ELF-1 (cell line): ENCODE measurements around the gene FBLN1.
"Not testable (repeated sequence)": the region's sequence is repeated elsewhere in the genome, so short reads cannot be mapped to it uniquely, and the experiment has no call there.

ENCODE experiments used
- DNase-seq: peaks from one replicate; pipeline ENCODE4 v3.0.0-alpha.2; 2016; ENCODE audit warnings: low read depth, low spot score

The FBLN1 gene

DNA sequence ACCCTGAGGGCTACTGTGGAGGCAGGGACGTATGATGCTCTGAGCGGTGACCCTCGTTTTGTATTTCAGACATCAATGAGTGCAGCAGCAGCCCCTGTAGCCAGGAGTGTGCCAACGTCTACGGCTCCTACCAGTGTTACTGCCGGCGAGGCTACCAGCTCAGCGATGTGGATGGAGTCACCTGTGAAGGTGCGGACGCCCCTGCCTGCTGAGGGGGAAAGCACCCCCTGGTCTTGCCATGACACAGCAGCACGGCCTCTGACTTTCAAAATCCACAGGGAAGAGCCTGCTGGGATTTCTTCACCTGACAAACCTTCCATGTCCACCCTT is 44.3 kb downstream of the FBLN1 start:
- DNase-seq = no peak

DNA sequence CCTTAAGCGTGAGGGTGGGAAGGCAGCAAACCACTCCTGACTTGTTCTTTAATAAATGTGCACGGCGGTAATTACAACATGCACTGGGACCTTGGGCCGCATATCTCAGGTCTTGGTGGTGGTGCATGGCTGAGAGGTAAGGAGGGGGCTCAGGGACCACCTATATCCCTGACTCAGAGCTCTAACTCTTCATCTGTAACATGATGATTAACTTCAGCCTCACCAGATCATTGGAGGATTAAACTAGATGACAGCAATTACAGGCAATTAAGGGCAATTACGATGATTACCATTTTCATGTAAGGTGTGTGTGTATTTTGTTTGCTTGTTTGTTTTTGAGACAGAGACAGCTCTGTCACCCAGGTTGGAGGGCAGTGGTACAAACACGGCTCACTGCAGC is 45.0 kb downstream of the FBLN1 start:
- DNase-seq = no peak

DNA sequence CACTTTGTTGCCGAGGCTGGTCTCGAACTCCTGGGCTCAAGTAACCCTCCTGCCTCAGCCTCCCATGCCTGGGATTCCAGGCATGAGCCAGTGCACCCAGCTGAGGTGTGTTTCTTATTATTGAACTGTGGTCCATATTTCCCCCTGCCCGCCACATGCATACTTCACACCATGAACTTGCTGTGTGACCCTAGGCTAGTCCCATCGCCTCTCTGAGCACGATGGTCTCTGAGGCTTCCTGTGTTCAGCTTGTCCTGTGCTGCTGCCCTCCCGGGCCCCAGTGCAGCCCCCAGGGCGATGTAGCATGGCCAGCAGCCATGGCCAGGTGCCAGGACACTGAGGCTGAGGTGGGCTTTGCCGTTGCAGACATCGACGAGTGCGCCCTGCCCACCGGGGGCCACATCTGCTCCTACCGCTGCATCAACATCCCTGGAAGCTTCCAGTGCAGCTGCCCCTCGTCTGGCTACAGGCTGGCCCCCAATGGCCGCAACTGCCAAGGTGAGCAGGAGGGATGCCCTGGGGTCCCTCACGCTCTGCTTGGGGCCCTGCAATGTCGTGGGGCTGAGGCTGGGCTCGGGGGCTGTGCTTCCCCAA is 45.7 kb downstream of the FBLN1 start:
- DNase-seq = no peak

DNA sequence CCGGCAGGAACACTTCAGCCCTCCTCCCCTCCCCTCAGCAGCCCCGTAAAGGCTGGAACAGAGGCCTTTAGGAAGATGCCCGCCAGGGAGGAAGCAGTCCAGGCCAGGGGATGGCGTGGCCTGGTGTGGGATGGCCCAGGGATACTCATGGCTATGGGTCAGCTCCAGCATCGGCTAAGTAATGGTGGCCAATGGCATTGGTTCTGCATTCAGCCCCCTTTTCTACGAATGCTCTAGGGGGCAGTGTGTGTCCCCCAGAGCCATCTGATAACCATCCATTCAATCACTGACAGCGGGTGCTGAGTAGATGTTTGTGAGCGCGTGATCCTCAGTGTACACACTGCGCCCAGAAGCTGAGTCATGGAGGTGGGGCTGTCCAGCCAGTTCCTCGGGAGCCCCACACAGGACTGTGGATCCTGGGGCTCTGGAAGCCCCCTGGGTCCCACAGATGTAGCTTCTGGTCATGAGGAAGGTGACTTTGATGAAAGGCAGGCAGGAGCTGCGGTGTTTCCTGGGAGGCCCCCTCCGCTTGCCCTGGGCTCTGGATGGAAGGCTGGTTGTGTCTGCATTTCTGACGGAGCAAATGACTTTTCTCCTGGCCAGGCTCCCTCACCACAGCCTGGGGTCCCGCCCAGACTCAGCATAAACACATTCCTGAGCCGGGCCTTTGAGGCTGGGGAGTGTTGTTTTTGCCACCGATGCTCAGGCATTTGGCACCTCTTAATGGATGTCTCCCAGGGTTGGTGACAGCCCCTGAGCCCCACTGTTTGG is 46.5 kb downstream of the FBLN1 start:
- DNase-seq = peak; percentile 92

DNA sequence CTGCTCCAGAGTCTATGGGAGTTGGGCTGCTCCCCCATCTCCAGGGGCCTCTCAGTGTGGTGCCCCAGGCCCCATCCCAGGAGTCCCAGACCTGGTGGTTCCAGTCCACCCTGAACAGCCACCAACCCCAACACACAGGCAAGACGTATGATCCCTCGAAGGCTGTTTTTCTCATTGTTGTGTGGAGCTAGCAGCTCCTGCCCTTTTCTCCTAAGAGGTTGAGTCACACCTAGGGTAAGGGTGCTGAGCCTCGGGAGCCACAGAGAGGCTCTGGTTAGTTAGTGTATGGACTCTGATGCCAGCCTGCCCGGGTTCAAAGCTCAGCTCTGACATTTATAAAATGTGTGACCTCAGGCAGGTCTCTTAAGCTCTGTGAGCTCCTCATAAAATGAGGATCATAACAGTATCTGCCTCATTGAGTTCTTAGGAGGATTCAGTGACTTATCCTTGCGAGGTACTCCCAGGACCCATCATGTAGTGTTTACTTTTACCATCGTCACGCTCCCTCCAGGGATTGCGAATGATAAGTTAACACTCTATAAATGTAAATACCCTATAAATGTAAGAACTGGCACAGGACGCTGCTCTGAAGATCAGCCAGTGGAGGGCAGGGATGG is 47.2 kb downstream of the FBLN1 start:
- DNase-seq = no peak

DNA sequence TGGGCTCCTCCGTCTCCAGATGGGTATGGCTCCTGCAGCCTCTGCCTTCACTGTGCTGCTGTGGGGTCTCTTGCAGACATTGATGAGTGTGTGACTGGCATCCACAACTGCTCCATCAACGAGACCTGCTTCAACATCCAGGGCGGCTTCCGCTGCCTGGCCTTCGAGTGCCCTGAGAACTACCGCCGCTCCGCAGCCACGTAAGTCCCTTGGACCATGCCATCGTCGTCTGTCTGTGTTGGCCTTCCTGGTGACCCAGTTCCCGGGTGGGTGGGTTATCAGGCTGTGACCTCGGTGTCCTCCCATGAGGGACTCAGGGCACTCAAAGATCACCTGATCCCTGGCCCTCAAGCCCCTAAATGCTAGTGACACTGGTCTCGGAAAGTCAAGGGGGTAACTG is 47.7 kb downstream of the FBLN1 start:
- no peak for DNase-seq

DNA sequence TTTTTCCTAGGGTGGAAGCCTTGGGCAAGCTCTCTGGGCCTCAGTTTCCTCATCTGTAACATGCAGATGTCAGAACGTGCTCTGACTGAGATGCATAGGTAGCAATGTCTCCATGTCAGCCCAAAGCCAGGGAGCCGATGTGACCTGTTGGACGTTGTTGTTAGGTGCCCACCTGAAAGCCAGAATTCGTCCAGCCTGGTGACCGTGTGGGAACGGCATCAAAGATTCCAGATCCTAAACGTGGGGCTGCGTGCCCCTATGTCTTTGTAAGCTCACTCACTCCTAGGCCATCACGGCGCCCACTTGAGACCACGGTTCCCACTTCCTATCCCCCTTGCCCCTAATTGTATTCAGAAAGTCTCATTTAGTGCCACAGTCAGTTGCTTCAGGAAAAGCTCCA is 48.2 kb downstream of the FBLN1 start:
- DNase-seq = no peak

DNA sequence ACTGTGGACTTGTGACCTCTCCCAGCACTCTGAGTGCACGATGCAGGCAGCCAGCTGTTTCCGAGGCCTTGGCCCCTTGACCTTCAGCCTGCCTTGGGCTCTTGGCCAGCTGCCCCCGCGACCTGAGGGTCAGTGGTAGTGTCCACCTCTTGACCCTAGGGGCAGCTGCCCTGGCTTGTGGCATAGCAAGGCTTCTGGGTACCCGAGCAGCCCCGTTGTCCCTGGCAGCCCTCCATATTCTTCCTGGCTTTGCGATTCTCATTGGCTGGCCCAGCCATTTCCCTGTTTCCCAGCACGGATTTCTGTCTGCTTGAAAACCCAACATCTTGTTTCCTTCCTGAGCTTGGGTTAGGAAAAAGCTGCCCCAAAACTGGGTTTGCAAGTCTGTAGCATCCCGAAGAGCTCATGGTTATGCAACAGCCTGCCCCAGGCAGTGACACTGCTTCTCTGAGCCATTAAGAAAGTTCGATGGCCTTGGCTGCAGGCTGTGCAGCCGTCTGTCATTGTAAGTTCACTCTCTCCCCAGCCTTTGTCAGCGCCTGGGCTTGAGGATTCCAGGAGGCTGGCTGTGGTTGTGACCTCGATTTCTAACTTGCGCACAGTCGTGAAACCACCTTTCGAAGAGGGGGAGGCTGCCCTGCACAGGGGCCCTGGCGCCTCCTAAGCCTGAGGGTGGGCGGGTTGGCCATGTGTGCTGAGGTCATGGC is 48.8 kb downstream of the FBLN1 start:
- peak; percentile 63 for DNase-seq

DNA sequence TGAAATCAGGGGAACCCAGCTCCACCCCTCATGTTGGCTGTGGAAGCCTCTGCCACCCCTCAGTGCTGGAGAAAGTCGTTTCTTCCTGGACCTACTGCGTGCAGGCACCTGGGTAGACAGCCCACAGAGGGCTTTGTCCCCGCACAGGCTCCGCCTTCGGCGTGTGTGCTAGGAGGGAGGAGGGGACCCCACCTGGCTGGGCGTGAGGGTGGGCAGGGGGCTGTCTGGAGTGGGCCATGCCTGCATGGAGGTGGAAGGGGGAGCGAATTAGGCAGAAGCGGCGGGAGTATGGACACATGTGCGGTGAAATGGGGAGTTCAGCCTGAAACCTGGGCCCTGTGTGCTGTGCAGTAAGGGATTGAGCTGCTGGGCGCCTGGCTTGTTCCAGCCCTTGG is 49.3 kb downstream of the FBLN1 start:
- no peak for DNase-seq

DNA sequence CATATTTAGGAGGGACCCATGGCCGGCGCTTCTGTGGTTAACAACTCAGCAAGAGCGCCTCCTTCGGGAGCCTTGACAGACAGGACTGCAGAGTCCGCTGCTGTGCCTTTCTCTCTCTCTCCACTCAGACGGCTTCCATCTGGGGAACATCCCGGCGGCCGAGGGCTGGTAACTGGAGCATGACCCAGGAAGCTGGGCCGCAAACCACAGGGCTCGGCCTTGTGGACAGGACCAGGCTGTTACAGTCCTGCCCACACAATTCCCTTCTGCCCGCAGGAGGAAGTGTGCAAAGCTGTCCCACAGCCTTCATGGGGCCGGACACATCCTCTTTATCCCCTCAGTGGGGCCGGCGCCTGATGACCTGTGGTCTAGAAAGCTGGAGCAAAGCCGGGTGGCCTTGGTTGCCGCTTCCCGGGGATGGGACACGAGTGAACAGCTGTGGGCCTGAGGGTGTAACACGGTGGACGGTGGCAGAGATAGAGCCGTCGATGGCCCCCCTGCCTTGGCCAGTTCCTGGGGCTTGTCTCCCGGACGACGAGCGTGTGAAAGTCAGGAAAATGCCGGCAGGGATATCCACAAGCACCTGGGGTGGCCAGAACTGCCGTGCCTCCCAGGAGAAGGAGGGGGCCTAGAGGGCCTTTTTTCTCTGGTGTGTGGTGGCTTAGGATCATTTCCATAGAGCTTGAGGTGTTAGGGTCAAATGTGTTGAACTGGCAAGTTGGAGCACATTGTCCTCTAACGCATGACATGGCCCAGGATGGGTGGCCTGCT is 50.1 kb downstream of the FBLN1 start:
- DNase-seq = peak; percentile 34

DNA sequence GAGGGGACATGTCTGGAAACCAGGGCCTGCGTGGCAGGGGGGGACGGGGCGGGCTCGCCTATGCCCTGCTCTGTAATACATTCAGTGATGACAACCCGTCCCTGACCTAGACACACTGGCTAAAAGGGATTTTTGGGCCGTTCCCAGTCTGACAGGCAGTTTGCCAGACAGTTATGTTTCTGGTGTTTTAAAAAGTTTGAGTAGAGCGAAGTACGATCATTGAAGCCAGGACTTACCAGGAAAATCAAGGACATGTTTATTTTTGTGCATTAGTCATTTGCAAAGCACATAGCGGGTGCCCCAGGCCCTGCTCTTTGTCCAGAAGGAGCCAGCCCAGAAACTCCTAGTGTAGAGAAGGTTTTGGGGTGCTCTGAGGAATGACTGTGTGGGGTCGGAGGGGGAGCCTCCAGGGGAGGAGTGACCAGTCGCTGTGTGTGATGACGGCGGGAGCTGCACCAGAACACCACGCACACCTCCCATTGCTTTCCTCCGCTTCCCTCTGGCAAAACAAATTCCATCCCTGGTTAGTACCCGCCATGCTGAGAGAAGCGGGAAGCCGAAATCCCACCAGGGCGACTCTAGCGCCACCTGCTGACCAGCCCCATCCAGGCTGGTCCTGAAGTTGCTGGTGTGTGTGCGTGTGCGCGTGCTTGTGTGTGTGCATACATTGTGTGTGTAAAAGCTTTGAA is 50.8 kb downstream of the FBLN1 start:
- peak; percentile 92 for DNase-seq

DNA sequence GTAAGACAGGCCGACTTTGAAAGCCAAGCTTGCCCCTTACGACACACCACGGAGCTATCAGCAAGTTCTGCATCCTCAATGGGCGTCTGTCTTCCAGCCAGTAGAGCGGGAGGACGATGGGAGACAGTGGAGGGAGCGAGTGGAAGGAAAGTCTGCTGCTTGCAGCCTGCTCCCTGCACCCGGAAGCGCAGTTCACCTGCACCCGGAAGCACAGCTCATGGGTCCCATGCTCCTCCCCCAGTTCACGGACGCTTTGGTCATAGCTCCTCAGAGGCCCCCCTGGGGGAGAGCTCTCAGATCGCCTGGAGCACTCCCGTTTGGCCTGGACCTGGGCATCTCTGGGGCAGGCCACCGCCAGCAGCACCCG is 51.3 kb downstream of the FBLN1 start:
- no peak for DNase-seq

DNA sequence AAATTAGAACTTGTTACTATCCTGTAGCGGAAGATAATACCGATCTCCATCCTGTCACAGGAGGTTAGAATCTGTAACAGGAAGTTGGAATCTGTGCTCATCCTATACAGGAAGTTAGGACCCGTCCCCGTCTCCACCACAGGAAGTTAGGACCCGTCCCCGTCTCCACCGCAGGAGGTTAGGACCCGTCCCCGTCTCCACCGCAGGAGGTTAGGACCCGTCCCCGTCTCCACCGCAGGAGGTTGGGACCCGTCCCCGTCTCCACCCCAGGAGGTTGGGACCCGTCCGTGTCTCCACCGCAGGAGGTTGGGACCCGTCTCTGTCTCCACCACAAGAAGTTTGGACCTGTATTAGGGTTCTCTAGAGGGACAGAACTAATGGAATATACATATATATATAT is 52.2 kb downstream of the FBLN1 start:
- DNase-seq = no peak

DNA sequence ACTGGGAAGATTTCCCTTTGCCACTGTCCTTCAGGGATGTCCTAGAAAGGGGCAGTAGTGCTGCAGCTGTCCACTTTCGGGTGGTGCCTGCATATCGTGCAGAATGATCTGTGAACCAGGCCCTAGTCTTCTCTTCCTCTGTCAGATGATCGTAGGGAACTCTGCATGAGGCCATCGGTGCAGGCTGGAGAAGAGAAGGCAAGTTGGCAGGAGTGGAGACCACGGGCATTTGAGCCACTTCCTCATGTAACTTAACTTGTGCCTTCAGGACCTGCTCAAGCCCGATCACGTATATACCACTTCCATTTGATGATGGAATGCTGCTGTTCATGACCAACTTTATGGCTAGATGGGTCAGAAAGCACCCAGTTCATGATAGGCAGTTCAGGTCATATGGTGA is 55.2 kb downstream of the FBLN1 start:
- not testable (repeated sequence) for DNase-seq

DNA sequence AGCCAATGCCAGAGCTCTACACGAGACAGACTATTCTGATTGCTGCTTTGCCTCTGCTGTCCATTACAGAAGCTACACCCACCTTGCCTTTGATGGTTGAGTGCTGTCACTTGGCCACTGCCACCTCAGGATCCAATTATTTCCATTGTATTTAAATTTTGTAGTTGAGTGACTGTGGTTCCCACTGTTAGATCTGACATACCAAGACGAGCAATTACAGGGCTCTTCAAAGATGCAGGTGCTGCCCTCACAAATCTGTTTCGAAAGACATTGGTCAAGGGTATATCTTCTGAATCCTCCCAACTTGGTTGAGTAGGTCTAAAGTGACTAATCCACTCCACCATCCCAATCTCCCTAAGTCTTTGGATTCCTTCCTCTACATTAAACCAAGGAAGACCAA is 57.4 kb downstream of the FBLN1 start:
- DNase-seq = not testable (repeated sequence)

DNA sequence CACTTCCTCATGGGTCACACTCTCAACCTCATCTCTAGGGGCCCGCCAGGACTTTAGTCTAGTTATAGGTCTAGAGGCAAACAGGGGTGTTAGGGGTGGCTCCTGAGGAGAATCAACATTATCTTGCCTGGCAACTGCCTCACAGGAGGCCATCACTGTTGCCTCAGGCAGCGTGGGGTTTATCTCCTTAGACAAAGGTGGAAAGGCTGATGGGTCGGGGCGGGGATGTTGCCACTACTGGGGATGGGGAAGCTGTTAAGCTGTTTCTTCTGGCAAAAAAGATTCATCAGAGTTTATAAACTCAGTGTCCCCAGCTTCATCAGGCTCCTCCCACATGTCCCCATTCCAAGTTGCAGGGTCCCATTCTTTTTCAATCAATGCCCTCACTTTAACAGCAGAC is 58.1 kb downstream of the FBLN1 start:
- DNase-seq = not testable (repeated sequence)

DNA sequence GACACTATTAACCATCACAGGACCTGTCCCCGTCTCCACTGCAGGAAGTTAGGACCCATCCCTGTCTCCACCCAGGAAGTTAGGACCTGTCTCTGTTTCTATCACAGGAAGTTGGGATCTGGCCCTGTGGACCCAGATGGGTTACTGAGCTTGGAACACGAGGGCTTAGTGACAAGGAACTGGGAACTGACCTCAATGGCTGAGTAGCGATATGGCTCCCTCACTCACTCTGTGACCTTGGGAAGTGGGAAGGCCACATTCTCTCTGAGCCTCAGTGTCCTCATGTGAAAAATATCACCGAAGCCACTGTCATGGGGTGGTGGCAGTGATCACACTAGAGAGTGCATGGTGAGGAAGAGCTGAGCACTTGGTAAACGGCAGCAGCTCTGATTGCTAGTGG is 59.4 kb downstream of the FBLN1 start:
- no peak for DNase-seq

DNA sequence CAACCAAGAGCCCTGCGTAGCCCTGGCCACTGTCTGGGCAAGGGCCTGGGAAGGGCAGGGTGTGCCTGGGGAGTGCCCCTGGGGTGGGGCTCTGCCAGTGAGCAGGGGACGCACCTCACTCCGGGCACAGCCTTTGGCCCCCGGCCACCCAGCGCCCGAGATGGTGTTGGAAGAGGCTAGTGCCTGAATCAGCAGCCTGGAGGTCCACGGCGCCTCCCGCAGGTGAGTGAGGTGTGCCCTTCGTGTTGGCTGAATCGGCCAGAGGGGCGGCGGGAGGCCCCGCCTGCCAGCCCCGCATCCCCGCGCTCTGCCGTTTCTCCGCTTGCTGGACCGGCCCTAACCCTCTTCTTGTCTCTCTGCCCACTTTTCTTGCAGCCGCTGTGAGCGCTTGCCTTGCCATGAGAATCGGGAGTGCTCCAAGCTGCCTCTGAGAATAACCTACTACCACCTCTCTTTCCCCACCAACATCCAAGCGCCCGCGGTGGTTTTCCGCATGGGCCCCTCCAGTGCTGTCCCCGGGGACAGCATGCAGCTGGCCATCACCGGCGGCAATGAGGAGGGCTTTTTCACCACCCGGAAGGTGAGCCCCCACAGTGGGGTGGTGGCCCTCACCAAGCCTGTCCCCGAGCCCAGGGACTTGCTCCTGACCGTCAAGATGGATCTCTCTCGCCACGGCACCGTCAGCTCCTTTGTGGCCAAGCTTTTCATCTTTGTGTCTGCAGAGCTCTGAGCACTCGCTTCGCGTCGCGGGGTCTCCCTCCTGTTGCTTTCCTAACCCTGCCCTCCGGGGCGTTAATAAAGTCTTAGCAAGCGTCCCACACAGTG is 60.1 kb downstream of the FBLN1 start:
- no peak for DNase-seq

DNA sequence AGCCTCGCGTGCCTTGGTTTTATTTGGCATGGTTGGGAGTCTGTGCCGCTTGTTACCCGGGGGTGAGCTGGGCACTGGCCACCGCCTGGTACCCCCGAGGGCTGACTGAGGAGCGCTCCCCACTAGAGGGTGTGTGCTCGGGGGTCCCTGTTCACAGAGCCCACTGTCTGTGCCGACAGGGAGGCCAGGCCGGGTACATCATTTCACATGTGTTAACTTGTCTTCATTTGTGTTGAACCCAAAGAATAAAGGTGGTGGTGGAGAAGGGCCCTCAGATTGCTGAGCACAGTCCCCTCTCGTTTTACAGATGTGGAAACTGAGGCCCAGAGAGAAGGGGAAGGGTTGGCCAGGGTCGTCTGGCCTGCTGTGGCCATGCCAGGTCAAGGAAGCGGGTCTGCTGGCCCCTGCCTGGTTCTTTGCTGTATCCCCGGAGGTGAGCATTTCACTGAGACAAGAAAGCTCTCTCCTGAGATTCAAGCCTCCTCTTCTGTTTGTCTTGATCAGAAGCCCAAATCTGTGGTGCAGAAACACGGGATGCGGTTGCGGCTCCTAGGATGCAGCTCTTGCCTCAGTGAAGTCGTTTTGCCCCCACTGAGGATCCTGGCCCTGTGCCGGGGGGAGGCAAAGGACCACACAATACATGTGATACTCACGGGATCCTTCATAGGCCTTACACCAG is 60.8 kb downstream of the FBLN1 start:
- DNase-seq = no peak
